Panc1 (cell line): Measurements from ENCODE around the gene SMARCAD1. TPM values are rescaled to one million over a fixed set of nuclear protein-coding genes. Genes with fewer than 3 reads are reported as not detected.

Experiments
- ATAC-seq: fragments of 200-7000 bp; cut with Tn5 transposase; 2 replicates; pipeline ENCODE4 v1.9.1; 2020; ENCODE audit warnings: mild to moderate bottlenecking, moderate library complexity
- BruUV-seq: library from RNA; stranded (reverse); fragments of 400-500 nt; replicated peaks from 2 replicates; lab custom pipeline; 2021; lab: Mats Ljungman, UMichigan
- CTCF ChIA-PET: fragments of 300-600 bp; sonication (Branson Sonifier 250); formaldehyde crosslinking; loops from one replicate; lab custom pipeline; 2022; ENCODE audit warnings: antibody characterized with exemption; lab: Charles Lee
- POLR2A ChIA-PET: fragments of 300-600 bp; sonication (Branson Sonifier 250); formaldehyde crosslinking; loops from one replicate; lab custom pipeline; 2022; ENCODE audit warnings: antibody characterized with exemption; lab: Charles Lee
- DNase-seq: peaks from one replicate; pipeline ENCODE4 v3.0.0-alpha.2; 2010; ENCODE audit warnings: low read depth, low spot score
- H3K27ac ChIP-seq: 2 replicates; pipeline ENCODE4 v1.5.1; 2011; ENCODE audit warnings: mild to moderate bottlenecking, low read length, inconsistent platforms
- H3K27me3 ChIP-seq: fragments of 200-500 bp; sonication (Bioruptor generic); 2 replicates; pipeline ENCODE4 v1.6.0; 2014; ENCODE audit warnings: low read length, inconsistent platforms; ENCODE audit not compliant: control insufficient read depth, insufficient read depth
- H3K36me3 ChIP-seq: fragments of 200-500 bp; sonication (Bioruptor generic); 2 replicates; pipeline ENCODE4 v1.5.1; 2014; ENCODE audit warnings: inconsistent platforms, mild to moderate bottlenecking, low read length, moderate library complexity; ENCODE audit not compliant: control insufficient read depth, insufficient read depth
- H3K4me1 ChIP-seq: 2 replicates; pipeline ENCODE4 v1.5.1; 2011; ENCODE audit warnings: inconsistent platforms, mild to moderate bottlenecking, low read length, moderate library complexity; ENCODE audit not compliant: control insufficient read depth, insufficient read depth
- H3K4me3 ChIP-seq, 2 experiments: 2 replicates each; pipeline ENCODE4 v1.5.1; 2011 to 2012; ENCODE audit warnings: low read depth in 2 of 2, low read length in 2 of 2, mild to moderate bottlenecking in 2 of 2, inconsistent platforms in 1 of 2, moderate library complexity in 1 of 2
- H3K9me3 ChIP-seq: fragments of 200-500 bp; sonication (Bioruptor generic); 2 replicates; pipeline ENCODE4 v1.5.1; 2014; ENCODE audit warnings: low read depth, mild to moderate bottlenecking, inconsistent platforms, low read length, moderate library complexity; ENCODE audit not compliant: control insufficient read depth, insufficient read depth
- POLR2AphosphoS5 ChIP-seq: IDR thresholded peaks from 2 replicates; pipeline ENCODE4 v1.6.1; 2012; ENCODE audit warnings: mild to moderate bottlenecking, low read depth, low read length, moderate library complexity
- REST ChIP-seq, 2 experiments: IDR thresholded peaks; 2 replicates each; pipeline ENCODE4 v1.6.1; 2011 to 2012; ENCODE audit warnings: low read depth in 2 of 2, control low read depth in 1 of 2, low read length in 1 of 2, mild to moderate bottlenecking in 1 of 2, moderate library complexity in 1 of 2; ENCODE audit not compliant: insufficient read depth in 1 of 2
- SIN3A ChIP-seq: IDR thresholded peaks from 2 replicates; pipeline ENCODE4 v1.6.1; 2012; ENCODE audit warnings: low read depth, mild to moderate bottlenecking, low read length, moderate library complexity, borderline replicate concordance; ENCODE audit not compliant: insufficient read depth
- TCF7L2 ChIP-seq: IDR thresholded peaks from 2 replicates; pipeline ENCODE4 v1.6.1; 2011; ENCODE audit warnings: mild to moderate bottlenecking, low read depth, low read length, inconsistent platforms
- in situ Hi-C: cut with HindIII; loops from 2 replicates; pipeline ENCODE4 v1.10.0; 2016; ENCODE audit warnings: low sequenced_read_pairs, low pct_unique_long_range_greater_than_20kb
- intact Hi-C: fragments of 100-400 bp; cut with micrococcal nuclease; formaldehyde crosslinking; loops from one replicate; pipeline ENCODE4 v1.10.0; 2022; ENCODE audit not compliant: unreplicated experiment
- total RNA-seq: library from RNA; stranded (reverse); gene quantifications from one replicate; pipeline ENCODE4 v1.2.1, GENCODE V29; 2021; ENCODE audit not compliant: unreplicated experiment
- TF ChIP-seq, protein P1 (sequence below): fragments of 450-650 bp; IDR thresholded peaks from 2 replicates; pipeline ENCODE4 v1.5.1; 2017; ENCODE audit warnings: mild to moderate bottlenecking

Gene SMARCAD1
- total RNA-seq, 1 experiment from 2014 or later = 20.7 TPM

DNA sequence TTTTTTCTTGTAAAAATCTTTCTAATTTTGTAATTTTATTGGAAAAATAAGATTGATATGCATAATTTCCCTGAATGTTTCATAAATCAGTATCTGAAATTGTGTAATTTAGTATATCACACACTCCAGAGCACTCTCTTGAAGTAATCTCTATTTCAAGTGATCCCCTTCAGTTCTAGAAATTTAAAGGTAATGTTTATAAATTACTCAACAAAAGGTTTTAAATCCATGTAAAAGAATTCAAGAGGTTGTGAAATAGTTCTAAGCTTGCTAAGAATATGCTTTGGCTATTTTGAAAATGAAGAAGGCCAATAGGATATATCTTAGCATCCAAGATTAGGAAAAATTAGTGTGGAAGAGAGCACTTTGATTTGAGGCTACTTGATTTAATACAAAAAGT, 28.2 kb downstream of the SMARCAD1 start:
- DNase-seq = no peak
- in situ Hi-C loops (no loop called here), intact Hi-C loops (no loop called here)
- Histone ChIP-seq H3K27me3 (no peaks in the 10 kb centered on the region), H3K36me3 (peaks cover 10% of the 10 kb centered on the region), H3K27ac (no peak overlapping the region), H3K4me3 (no peak overlapping the region), H3K4me1 (no peaks in the 10 kb centered on the region), H3K9me3 (no peaks in the 10 kb centered on the region)
- no peak for ATAC-seq
- ChIA-PET CTCF (no interaction called here), POLR2A (no interaction called here)
- no peak for TF ChIP-seq REST (IDR thresholded peaks at IDR 0.05; ENCODE audit: insufficient read depth in 1 of 2, low read depth in 2 of 2, low read length in 1 of 2)
- no peak for TF ChIP-seq POLR2AphosphoS5
- TF ChIP-seq SIN3A = no peak
- TF ChIP-seq, protein P1, sequence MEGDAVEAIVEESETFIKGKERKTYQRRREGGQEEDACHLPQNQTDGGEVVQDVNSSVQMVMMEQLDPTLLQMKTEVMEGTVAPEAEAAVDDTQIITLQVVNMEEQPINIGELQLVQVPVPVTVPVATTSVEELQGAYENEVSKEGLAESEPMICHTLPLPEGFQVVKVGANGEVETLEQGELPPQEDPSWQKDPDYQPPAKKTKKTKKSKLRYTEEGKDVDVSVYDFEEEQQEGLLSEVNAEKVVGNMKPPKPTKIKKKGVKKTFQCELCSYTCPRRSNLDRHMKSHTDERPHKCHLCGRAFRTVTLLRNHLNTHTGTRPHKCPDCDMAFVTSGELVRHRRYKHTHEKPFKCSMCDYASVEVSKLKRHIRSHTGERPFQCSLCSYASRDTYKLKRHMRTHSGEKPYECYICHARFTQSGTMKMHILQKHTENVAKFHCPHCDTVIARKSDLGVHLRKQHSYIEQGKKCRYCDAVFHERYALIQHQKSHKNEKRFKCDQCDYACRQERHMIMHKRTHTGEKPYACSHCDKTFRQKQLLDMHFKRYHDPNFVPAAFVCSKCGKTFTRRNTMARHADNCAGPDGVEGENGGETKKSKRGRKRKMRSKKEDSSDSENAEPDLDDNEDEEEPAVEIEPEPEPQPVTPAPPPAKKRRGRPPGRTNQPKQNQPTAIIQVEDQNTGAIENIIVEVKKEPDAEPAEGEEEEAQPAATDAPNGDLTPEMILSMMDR = no peak
- no peak for TF ChIP-seq TCF7L2
- no TSS peak for BruUV-seq

DNA sequence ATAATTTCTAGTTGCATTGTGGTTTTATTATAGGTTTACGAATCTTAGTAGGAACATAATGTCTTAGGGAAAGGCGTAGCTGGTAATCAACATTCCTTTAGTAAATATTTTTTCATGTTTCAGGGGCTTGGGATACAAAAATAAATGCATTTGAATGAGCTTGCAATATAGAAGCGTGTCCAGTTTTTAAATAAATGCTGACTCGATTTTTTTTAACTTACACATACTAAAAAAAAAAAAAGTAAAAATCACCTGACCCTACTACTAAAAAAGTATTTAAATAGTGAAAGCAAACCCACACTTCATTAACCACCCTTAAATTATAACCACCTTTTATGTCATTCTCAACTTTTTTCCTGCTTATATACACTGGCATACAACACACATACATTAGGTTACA, 29.6 kb downstream of the SMARCAD1 start:
- in situ Hi-C loops = no loop called here
- BruUV-seq = no TSS peak

More for the DNA sequence above, 29.6 kb downstream of the SMARCAD1 start:
- H3K9me3 ChIP-seq = no peaks in the 10 kb centered on the region
- no peaks in the 10 kb centered on the region for H3K4me1 ChIP-seq
- no peak for ATAC-seq
- POLR2A ChIA-PET = no interaction called here
- H3K27me3 ChIP-seq = no peaks in the 10 kb centered on the region
- no peak overlapping the region for H3K27ac ChIP-seq
- intact Hi-C loops = no loop called here
- no peak overlapping the region for H3K4me3 ChIP-seq
- H3K36me3 ChIP-seq = peaks cover 10% of the 10 kb centered on the region
- TF ChIP-seq TCF7L2 = no peak
- TF ChIP-seq REST (IDR thresholded peaks at IDR 0.05; ENCODE audit: insufficient read depth in 1 of 2, low read depth in 2 of 2, low read length in 1 of 2) = no peak
- TF ChIP-seq, protein P1 = no peak
- no peak for TF ChIP-seq POLR2AphosphoS5
- TF ChIP-seq SIN3A = no peak
- DNase-seq = no peak
- CTCF ChIA-PET = no interaction called here
